SK-N-SH (cell line): Measurements from ENCODE around the gene SLC25A25. TPM values are rescaled to one million over a fixed set of nuclear protein-coding genes. Genes with fewer than 3 reads are reported as not detected.

Source experiments
- CTCF ChIA-PET: fragments of 300-600, 350-600 bp; formaldehyde crosslinking; extraction: SDS; loops from one replicate; lab custom pipeline; 2021; lab: Yijun Ruan, JAX
- POLR2A ChIA-PET: fragments of 350-600 bp; sonication (Branson Sonifier 250); formaldehyde crosslinking; extraction: SDS; loops from one replicate; lab custom pipeline; 2020; ENCODE audit warnings: antibody characterized with exemption, inconsistent platforms; lab: Yijun Ruan, JAX
- DNase-seq: peaks from one replicate; pipeline ENCODE4 v3.0.0; 2012
- H2AFZ ChIP-seq: fragments of 200-600 bp; sonication (generic); 2 replicates; pipeline ENCODE4 v1.8.1; 2016; ENCODE audit warnings: antibody characterized with exemption, mild to moderate bottlenecking, low read depth
- H3F3A ChIP-seq: fragments of 200-600 bp; sonication (generic); replicated peaks from 2 replicates; pipeline ENCODE3; 2016; ENCODE audit warnings: antibody characterized with exemption, mild to moderate bottlenecking; ENCODE audit not compliant: insufficient read depth
- H3K27ac ChIP-seq, 2 experiments: fragments of 200-500 bp in 1 of 2; fragments of 200-600 bp in 1 of 2; sonication (Bioruptor generic) in 1 of 2; sonication (generic), shearing (Covaris generic) in 1 of 2; 2 replicates each; pipeline versions ENCODE4 v1.5.1 to v1.6.1; 2014 to 2016; ENCODE audit warnings: low read depth in 2 of 2, inconsistent platforms in 1 of 2, low read length in 1 of 2, mild to moderate bottlenecking in 1 of 2, mixed read lengths in 1 of 2
- H3K27me3 ChIP-seq: fragments of 200-600 bp; sonication (generic), shearing (Covaris generic); 2 replicates; pipeline ENCODE4 v1.6.1; 2016; ENCODE audit warnings: mixed run types; ENCODE audit not compliant: insufficient read depth
- H3K36me3 ChIP-seq, 2 experiments: fragments of 200-500 bp in 1 of 2; fragments of 200-600 bp in 1 of 2; sonication (Bioruptor generic) in 1 of 2; sonication (generic) in 1 of 2; replicated peaks in 1 of 2; 2 replicates each; pipeline versions ENCODE3 to v1.5.1; 2014 to 2016; ENCODE audit warnings: low read length in 1 of 2, mild to moderate bottlenecking in 1 of 2; ENCODE audit not compliant: insufficient read depth in 2 of 2, control insufficient read depth in 1 of 2
- H3K4me1 ChIP-seq, 2 experiments: fragments of 200-500 bp in 1 of 2; fragments of 200-600 bp in 1 of 2; sonication (Bioruptor generic) in 1 of 2; sonication (generic), shearing (Covaris generic) in 1 of 2; 2 replicates each; pipeline versions ENCODE4 v1.5.1 to v1.6.1; 2014 to 2016; ENCODE audit warnings: low read depth in 1 of 2, low read length in 1 of 2, mixed run types in 1 of 2; ENCODE audit not compliant: insufficient read depth in 2 of 2, control insufficient read depth in 1 of 2
- H3K4me2 ChIP-seq: fragments of 200-600 bp; sonication (generic), shearing (Covaris generic); 2 replicates; pipeline ENCODE4 v1.6.1; 2017; ENCODE audit warnings: mixed run types
- H3K4me3 ChIP-seq, 2 experiments: fragments of 200-500 bp in 1 of 2; fragments of 200-600 bp in 1 of 2; sonication (Bioruptor generic) in 1 of 2; sonication (generic), shearing (Covaris generic) in 1 of 2; 2 replicates each; pipeline versions ENCODE4 v1.5.1 to v1.8.1; 2014 to 2016; ENCODE audit warnings: low read depth in 2 of 2, inconsistent platforms in 1 of 2, low read length in 1 of 2, mild to moderate bottlenecking in 1 of 2, mixed read lengths in 1 of 2, moderate library complexity in 1 of 2
- H3K79me2 ChIP-seq: fragments of 200-600 bp; sonication (generic); 2 replicates; pipeline ENCODE4 v1.8.1; 2017; ENCODE audit warnings: mild to moderate bottlenecking; ENCODE audit not compliant: insufficient read depth
- H3K9ac ChIP-seq: fragments of 200-600 bp; sonication (generic); 2 replicates; pipeline ENCODE4 v1.6.1; 2017; ENCODE audit warnings: mixed run types
- H3K9me2 ChIP-seq: fragments of 200-600 bp; sonication (generic); 2 replicates; pipeline ENCODE4 v1.6.1; 2017; ENCODE audit warnings: mixed run types
- H3K9me3 ChIP-seq: fragments of 200-600 bp; sonication (generic); 2 replicates; pipeline ENCODE4 v1.6.1; 2017; ENCODE audit warnings: mixed run types, mild to moderate bottlenecking, moderate library complexity
- H4K20me1 ChIP-seq: fragments of 200-600 bp; sonication (generic); 2 replicates; pipeline ENCODE4 v1.6.1; 2017; ENCODE audit warnings: mild to moderate bottlenecking, mixed run types; ENCODE audit not compliant: insufficient read depth
- CHD2 ChIP-seq: fragments of 150-350 bp; IDR thresholded peaks from 2 replicates; pipeline ENCODE4 v1.6.1; 2018; ENCODE audit warnings: low read length; ENCODE audit not compliant: partially characterized antibody
- ELF1 ChIP-seq: IDR thresholded peaks from 2 replicates; pipeline ENCODE4 v1.4.0; 2012
- EP300 ChIP-seq, 2 experiments: IDR thresholded peaks; 2 replicates each; pipeline versions ENCODE4 v1.4.0 to v1.6.1; 2012; ENCODE audit warnings: borderline replicate concordance in 1 of 2, low read depth in 1 of 2, low read length in 1 of 2
- FOSL2 ChIP-seq: IDR thresholded peaks from 2 replicates; pipeline ENCODE4 v1.4.0; 2012; ENCODE audit warnings: low read depth, mild to moderate bottlenecking, moderate library complexity, borderline replicate concordance
- FOXM1 ChIP-seq: IDR thresholded peaks from 2 replicates; pipeline ENCODE4 v1.4.0; 2012; ENCODE audit warnings: low read depth, mild to moderate bottlenecking
- GATA2 ChIP-seq: sonication (generic); formaldehyde crosslinking; IDR thresholded peaks from 2 replicates; pipeline ENCODE4 v1.5.0; 2020; ENCODE audit warnings: mild to moderate bottlenecking, missing genetic modification reagents
- IRF3 ChIP-seq: fragments of 150-350 bp; IDR thresholded peaks from 2 replicates; pipeline ENCODE4 v1.6.1; 2016; ENCODE audit warnings: mild to moderate bottlenecking, low read depth, low read length
- NFIC ChIP-seq: IDR thresholded peaks from 2 replicates; pipeline ENCODE4 v1.4.0; 2012; ENCODE audit warnings: borderline replicate concordance
- POLR2AphosphoS5 ChIP-seq: IDR thresholded peaks from 2 replicates; pipeline ENCODE4 v1.6.1; 2012; ENCODE audit warnings: low read depth, low read length
- RAD21 ChIP-seq: IDR thresholded peaks from 2 replicates; pipeline ENCODE4 v1.6.1; 2012; ENCODE audit warnings: mild to moderate bottlenecking, low read length
- RCOR1 ChIP-seq: fragments of 150-350 bp; IDR thresholded peaks from 2 replicates; pipeline ENCODE4 v1.6.1; 2017; ENCODE audit warnings: antibody characterized with exemption, low read length
- RFX5 ChIP-seq: IDR thresholded peaks from 2 replicates; pipeline ENCODE4 v1.6.1; 2012; ENCODE audit warnings: mild to moderate bottlenecking, improper control_type of control experiment, low read length
- SIN3A ChIP-seq: IDR thresholded peaks from 2 replicates; pipeline ENCODE4 v1.6.1; 2012; ENCODE audit warnings: low read depth, mild to moderate bottlenecking, low read length, moderate library complexity, borderline replicate concordance
- TAF1 ChIP-seq: IDR thresholded peaks from 2 replicates; pipeline ENCODE4 v1.6.1; 2012; ENCODE audit warnings: low read depth, mild to moderate bottlenecking, low read length, moderate library complexity, borderline replicate concordance
- TCF12 ChIP-seq: IDR thresholded peaks from 2 replicates; pipeline ENCODE4 v1.4.0; 2012
- TEAD4 ChIP-seq: IDR thresholded peaks from 2 replicates; pipeline ENCODE4 v1.4.0; 2012; ENCODE audit warnings: mild to moderate bottlenecking, borderline replicate concordance; ENCODE audit not compliant: insufficient read depth
- WGBS: methylation state at CpG from one replicate; pipeline ENCODE4 v1.1.6; 2017; ENCODE audit warnings: low lambda C conversion rate; 5-methylcytosine and 5-hydroxymethylcytosine counted together
- polyA plus RNA-seq, 3 experiments: library from polyadenylated mRNA; depleted of rRNA; stranded (reverse); fragments of >200 nt; gene quantifications; 2 replicates each; pipeline ENCODE4 v1.2.3, GENCODE V29; 2012
- TF ChIP-seq, protein P1 (sequence below): IDR thresholded peaks from 2 replicates; pipeline ENCODE4 v1.4.0; 2012; ENCODE audit warnings: low read depth, borderline replicate concordance
- TF ChIP-seq, protein P2 (sequence below): IDR thresholded peaks from 2 replicates; pipeline ENCODE4 v1.6.1; 2012; ENCODE audit warnings: mild to moderate bottlenecking, low read depth, low read length, moderate library complexity

The SLC25A25 gene
- polyA plus RNA-seq, 1 of the 3 experiments (the other 2 are of a cell fraction) = 12.1 TPM

GRCh38 chr9:128152133-128153059, 84.4 kb downstream of the SLC25A25 start:
- Histone ChIP-seq H3K9me2 (no peaks in the 10 kb centered on the region), H4K20me1 (no peaks in the 10 kb centered on the region), H3K79me2 (no peaks in the 10 kb centered on the region), H3K9ac (no peak overlapping the region), H3F3A (no peaks in the 10 kb centered on the region), H3K36me3 (no peaks in the 10 kb centered on the region), H3K4me2 (no peak overlapping the region), H3K4me3 (no peak overlapping the region), H3K27ac (no peak overlapping the region), H3K4me1 (no peaks in the 10 kb centered on the region; a peak in 1 of 4 replicates), H2AFZ (no peak overlapping the region), H3K9me3 (no peaks in the 10 kb centered on the region), H3K27me3 (no peaks in the 10 kb centered on the region)
- CTCF ChIA-PET = interaction anchor here (0.9 to 4.4 kb wide), 2 partner anchors 35 to 209 kb away, joined by 3 to 20 read pairs; no protein-coding TSS in a partner anchor
- DNase-seq = no peak
- TF ChIP-seq TAF1 (no peak), IRF3 (no peak), RFX5 (no peak), FOSL2 (no peak), GATA2 (CRISPR knock-in tag) (no peak), CHD2 (no peak), ELF1 (no peak), TCF12 (no peak), POLR2AphosphoS5 (no peak), NFIC (no peak)
- TF ChIP-seq, protein P1, sequence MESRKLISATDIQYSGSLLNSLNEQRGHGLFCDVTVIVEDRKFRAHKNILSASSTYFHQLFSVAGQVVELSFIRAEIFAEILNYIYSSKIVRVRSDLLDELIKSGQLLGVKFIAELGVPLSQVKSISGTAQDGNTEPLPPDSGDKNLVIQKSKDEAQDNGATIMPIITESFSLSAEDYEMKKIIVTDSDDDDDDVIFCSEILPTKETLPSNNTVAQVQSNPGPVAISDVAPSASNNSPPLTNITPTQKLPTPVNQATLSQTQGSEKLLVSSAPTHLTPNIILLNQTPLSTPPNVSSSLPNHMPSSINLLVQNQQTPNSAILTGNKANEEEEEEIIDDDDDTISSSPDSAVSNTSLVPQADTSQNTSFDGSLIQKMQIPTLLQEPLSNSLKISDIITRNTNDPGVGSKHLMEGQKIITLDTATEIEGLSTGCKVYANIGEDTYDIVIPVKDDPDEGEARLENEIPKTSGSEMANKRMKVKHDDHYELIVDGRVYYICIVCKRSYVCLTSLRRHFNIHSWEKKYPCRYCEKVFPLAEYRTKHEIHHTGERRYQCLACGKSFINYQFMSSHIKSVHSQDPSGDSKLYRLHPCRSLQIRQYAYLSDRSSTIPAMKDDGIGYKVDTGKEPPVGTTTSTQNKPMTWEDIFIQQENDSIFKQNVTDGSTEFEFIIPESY = no peak
- 83% methylated on average over 9 of the region's 13 CpGs for WGBS
- POLR2A ChIA-PET = no interaction called here

DNA sequence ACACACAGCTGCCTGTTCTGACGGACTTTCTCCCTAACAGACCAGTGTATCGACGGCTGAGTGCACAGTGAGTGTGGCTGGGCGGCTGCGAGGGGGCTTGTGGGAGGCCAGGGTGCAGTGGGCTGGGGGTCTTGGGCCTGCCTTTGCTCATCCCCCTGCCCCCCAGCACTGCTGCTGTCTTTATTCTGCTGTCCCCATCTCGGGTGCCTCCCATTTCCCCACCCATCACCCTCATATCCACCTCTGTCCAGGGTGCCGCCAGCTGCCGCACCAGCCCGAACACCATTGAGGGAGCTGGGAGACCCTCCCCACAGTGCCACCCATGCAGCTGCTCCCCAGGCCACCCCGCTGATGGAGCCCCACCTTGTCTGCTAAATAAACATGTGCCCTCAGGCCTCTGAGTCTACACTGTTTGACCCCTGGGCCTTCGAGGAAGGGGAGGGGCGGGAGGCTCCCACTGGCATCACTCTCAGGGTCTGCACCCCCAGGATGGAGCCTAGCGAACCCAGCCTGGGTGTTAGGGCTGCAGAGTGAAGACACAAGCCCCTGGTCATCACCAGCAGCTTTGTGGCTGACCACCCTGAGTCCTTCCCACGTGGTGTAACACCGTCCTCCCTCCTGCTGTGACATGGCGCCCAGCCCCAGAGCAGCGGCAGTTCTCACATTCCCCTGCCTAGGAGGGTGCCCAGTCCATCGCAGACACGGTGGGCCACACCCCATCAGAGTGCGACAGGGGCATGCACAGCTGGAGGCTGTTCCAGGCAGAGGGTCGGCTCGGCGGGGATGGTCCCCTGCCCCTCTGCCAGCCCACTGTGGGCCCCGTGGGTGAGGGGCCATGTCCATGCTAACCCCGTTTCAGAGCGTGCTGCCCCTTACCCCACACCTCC, 85.3 kb downstream of the SLC25A25 start:
- Histone ChIP-seq H3K27me3 (no peaks in the 10 kb centered on the region), H3K9ac (no peak overlapping the region), H3K79me2 (no peaks in the 10 kb centered on the region), H3F3A (no peaks in the 10 kb centered on the region), H2AFZ (no peak overlapping the region), H4K20me1 (no peaks in the 10 kb centered on the region), H3K9me2 (no peaks in the 10 kb centered on the region), H3K4me1 (no peaks in the 10 kb centered on the region; a peak in 1 of 4 replicates), H3K4me3 (no peak overlapping the region), H3K9me3 (no peaks in the 10 kb centered on the region), H3K4me2 (no peak overlapping the region), H3K27ac (no peak overlapping the region), H3K36me3 (no peaks in the 10 kb centered on the region)
- ChIA-PET POLR2A (no interaction called here), CTCF (interaction anchor here (4.4 kb wide), 1 partner anchor 36 kb away, joined by 20 read pairs; no protein-coding TSS in a partner anchor)
- no peak for DNase-seq
- 86% methylated on average over 16 of the region's 26 CpGs for whole genome bisulfite sequencing
- TF ChIP-seq TEAD4 (no peak), ELF1 (no peak), RAD21 (no peak), EP300 (IDR thresholded peaks at IDR 0.05; ENCODE audit: borderline replicate concordance in 1 of 2, low read depth in 1 of 2, low read length in 1 of 2) (no peak), RCOR1 (no peak), FOXM1 (no peak), SIN3A (no peak), TCF12 (no peak)
- TF ChIP-seq, protein P2, sequence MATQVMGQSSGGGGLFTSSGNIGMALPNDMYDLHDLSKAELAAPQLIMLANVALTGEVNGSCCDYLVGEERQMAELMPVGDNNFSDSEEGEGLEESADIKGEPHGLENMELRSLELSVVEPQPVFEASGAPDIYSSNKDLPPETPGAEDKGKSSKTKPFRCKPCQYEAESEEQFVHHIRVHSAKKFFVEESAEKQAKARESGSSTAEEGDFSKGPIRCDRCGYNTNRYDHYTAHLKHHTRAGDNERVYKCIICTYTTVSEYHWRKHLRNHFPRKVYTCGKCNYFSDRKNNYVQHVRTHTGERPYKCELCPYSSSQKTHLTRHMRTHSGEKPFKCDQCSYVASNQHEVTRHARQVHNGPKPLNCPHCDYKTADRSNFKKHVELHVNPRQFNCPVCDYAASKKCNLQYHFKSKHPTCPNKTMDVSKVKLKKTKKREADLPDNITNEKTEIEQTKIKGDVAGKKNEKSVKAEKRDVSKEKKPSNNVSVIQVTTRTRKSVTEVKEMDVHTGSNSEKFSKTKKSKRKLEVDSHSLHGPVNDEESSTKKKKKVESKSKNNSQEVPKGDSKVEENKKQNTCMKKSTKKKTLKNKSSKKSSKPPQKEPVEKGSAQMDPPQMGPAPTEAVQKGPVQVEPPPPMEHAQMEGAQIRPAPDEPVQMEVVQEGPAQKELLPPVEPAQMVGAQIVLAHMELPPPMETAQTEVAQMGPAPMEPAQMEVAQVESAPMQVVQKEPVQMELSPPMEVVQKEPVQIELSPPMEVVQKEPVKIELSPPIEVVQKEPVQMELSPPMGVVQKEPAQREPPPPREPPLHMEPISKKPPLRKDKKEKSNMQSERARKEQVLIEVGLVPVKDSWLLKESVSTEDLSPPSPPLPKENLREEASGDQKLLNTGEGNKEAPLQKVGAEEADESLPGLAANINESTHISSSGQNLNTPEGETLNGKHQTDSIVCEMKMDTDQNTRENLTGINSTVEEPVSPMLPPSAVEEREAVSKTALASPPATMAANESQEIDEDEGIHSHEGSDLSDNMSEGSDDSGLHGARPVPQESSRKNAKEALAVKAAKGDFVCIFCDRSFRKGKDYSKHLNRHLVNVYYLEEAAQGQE = no peak
